Colonic mucosa (tissue), 4 donors: ENCODE measurements around the gene MED10. TPM values are rescaled to one million over a fixed set of nuclear protein-coding genes. Genes with fewer than 3 reads are reported as not detected.

ENCODE experiments used
- DNase-seq: peaks from one replicate; pipeline ENCODE4 v3.0.0-alpha.2; 2020
- H3K27ac ChIP-seq: fragments of 200-600 bp; one replicate; pipeline ENCODE4 v1.8.0; 2021
- H3K27me3 ChIP-seq: fragments of 200-600 bp; one replicate; pipeline ENCODE4 v1.8.0; 2021
- H3K36me3 ChIP-seq: fragments of 200-600 bp; one replicate; pipeline ENCODE4 v1.8.0; 2021
- H3K4me1 ChIP-seq: fragments of 200-600 bp; one replicate; pipeline ENCODE4 v1.8.0; 2021; ENCODE audit warnings: mild to moderate bottlenecking
- H3K4me3 ChIP-seq: fragments of 200-600 bp; one replicate; pipeline ENCODE4 v1.8.0; 2021
- H3K9ac ChIP-seq, 2 donors: one replicate each; pipeline ENCODE4 v1.7.0; 2013; ENCODE audit warnings: control low read depth in 2 of 2, low read depth in 2 of 2, low read length in 2 of 2
- H3K9me3 ChIP-seq: fragments of 200-600 bp; one replicate; pipeline ENCODE4 v1.8.0; 2021
- intact Hi-C: fragments of 100-400 bp; cut with DNase I; formaldehyde crosslinking; loops from one replicate; pipeline ENCODE4 v1.14.1; 2022
- total RNA-seq, 2 donors: library from RNA; stranded (reverse); fragmentation: NEBNext Ultra II Directional in 1 of 2; extraction: Animal tissue kit (Norgen Biotek cat#: 25700) in 1 of 2; gene quantifications; one replicate each; pipeline ENCODE4 v1.2.1, GENCODE V29; 2021
- TF ChIP-seq, protein P1 (sequence below): fragments of 200-600 bp; IDR thresholded peaks from one replicate; pipeline ENCODE4 v1.8.0; 2022; ENCODE audit warnings: antibody characterized with exemption, mild to moderate bottlenecking
- donor health status: healthy.
- donor health status: DM: no; HTN: no; CAD: no.
- donor health status: DM: no; HTN: no; CAD: no.

The MED10 gene
- total RNA-seq, 2 donors from 2014 or later, result 25.0 to 27.3 TPM

DNA sequence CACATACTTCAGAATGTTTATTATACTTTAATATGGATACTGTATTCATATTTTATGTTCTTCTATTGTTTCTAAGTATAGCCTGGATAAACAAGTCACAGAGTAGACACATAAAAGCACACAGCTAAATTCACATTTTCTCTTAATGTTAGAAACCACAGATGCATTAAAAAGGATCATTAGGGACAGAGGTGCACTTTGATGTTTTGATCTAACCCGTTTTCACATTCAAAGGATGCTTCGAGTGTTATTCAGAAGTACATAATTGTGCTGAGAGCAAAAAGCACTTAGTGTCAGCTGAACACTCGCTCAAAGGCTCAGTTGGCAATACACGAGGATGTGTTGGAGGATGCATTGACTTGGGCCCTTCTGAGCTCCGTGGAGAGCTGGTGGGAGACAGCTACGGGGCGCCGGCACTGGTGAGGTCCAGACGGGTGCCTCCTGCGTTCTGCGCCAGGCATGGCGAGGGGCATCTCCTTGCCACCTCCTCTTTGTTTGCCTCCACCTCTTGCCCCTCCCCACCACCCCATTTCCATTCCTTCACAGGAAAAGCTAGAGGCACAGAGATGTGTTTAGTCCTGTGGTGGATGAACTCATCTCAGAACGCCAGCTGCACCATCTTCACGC is 35.5 kb downstream of the MED10 start:
- no peaks in the 10 kb centered on the region for H3K9me3 ChIP-seq
- intact Hi-C loops, result no loop called here
- no peak overlapping the region for H3K27ac ChIP-seq
- DNase-seq, result no peak
- no peaks in the 10 kb centered on the region for H3K4me1 ChIP-seq
- H3K4me3 ChIP-seq, result no peak overlapping the region
- TF ChIP-seq, protein P1, sequence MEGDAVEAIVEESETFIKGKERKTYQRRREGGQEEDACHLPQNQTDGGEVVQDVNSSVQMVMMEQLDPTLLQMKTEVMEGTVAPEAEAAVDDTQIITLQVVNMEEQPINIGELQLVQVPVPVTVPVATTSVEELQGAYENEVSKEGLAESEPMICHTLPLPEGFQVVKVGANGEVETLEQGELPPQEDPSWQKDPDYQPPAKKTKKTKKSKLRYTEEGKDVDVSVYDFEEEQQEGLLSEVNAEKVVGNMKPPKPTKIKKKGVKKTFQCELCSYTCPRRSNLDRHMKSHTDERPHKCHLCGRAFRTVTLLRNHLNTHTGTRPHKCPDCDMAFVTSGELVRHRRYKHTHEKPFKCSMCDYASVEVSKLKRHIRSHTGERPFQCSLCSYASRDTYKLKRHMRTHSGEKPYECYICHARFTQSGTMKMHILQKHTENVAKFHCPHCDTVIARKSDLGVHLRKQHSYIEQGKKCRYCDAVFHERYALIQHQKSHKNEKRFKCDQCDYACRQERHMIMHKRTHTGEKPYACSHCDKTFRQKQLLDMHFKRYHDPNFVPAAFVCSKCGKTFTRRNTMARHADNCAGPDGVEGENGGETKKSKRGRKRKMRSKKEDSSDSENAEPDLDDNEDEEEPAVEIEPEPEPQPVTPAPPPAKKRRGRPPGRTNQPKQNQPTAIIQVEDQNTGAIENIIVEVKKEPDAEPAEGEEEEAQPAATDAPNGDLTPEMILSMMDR, result no peak
- no peak overlapping the region for H3K9ac ChIP-seq
- no peaks in the 10 kb centered on the region for H3K36me3 ChIP-seq
- no peaks in the 10 kb centered on the region for H3K27me3 ChIP-seq

DNA sequence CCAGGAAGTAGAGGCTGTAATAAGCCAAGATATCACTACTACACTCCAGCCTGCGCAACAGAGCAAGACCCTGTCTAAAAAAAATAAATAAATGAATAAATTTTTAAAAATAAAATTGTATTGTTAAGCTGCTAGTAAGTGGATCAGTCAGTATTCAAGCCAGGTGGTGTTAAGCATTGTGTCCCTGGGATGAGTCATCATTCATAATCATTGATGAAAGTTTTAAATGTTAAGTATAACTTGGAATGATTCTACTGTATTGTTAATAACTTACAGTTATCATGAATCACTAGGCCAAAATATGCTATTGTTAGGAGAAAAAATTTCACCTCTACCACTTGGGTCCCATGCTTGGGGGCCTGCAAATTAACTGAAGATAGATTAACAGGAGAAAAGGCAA is 38.2 kb downstream of the MED10 start:
- no peaks in the 10 kb centered on the region for H3K4me1 ChIP-seq
- no peak overlapping the region for H3K9ac ChIP-seq
- no peak for DNase-seq
- TF ChIP-seq, protein P1, result no peak
- no peaks in the 10 kb centered on the region for H3K9me3 ChIP-seq
- H3K27me3 ChIP-seq, result no peaks in the 10 kb centered on the region
- H3K36me3 ChIP-seq, result no peaks in the 10 kb centered on the region
- H3K27ac ChIP-seq, result no peak overlapping the region
- intact Hi-C loops, result no loop called here
- no peak overlapping the region for H3K4me3 ChIP-seq

DNA sequence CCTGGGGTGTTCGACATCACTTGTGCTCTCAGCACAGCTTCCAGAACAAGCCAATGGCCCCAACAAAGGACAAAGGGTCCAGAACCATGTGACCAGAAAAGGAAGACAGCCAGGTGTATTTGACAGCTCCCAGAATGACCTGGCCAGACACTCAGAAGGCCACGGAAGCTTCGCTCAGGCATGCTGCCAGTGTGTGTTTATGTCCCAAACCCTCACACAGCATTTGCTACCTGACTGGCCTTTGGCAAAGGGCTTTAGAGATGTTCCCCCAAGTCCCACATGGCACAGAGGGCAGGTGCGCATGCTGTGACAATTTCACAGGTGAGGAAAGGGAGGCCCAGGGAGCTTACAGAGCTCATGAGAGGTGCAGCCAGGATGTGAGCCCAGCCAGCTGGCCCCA is 39.5 kb downstream of the MED10 start:
- TF ChIP-seq, protein P1, result no peak
- Histone ChIP-seq H3K36me3 (no peaks in the 10 kb centered on the region), H3K4me3 (no peak overlapping the region), H3K27ac (no peak overlapping the region), H3K9me3 (no peaks in the 10 kb centered on the region), H3K27me3 (no peaks in the 10 kb centered on the region), H3K4me1 (no peaks in the 10 kb centered on the region), H3K9ac (no peak overlapping the region)
- intact Hi-C loops, result no loop called here
- no peak for DNase-seq

DNA sequence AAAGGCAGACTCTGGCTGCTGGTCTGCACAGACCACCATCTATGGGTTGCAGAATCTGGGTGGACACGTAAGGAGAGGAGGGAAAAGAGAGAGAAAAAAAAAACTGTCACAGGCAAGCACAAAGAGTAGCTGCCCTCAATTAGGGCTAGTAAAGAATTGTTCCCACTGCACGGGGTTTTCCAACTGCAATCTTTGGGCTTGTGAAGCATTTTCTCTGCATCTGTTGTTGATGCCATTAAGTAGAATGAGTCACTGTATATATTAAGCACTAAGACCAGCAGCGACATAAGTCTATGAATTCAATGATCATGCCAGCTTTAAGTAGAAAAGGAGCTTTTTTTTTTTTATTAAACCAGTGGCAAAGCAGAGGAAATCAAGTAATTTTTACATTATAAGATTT is 40.2 kb downstream of the MED10 start:
- TF ChIP-seq, protein P1, result no peak
- H3K4me3 ChIP-seq, result no peak overlapping the region
- no peak overlapping the region for H3K9ac ChIP-seq
- H3K9me3 ChIP-seq, result no peaks in the 10 kb centered on the region
- no peak overlapping the region for H3K27ac ChIP-seq
- intact Hi-C loops, result no loop called here
- no peaks in the 10 kb centered on the region for H3K36me3 ChIP-seq
- DNase-seq, result no peak
- no peaks in the 10 kb centered on the region for H3K4me1 ChIP-seq
- H3K27me3 ChIP-seq, result no peaks in the 10 kb centered on the region

DNA sequence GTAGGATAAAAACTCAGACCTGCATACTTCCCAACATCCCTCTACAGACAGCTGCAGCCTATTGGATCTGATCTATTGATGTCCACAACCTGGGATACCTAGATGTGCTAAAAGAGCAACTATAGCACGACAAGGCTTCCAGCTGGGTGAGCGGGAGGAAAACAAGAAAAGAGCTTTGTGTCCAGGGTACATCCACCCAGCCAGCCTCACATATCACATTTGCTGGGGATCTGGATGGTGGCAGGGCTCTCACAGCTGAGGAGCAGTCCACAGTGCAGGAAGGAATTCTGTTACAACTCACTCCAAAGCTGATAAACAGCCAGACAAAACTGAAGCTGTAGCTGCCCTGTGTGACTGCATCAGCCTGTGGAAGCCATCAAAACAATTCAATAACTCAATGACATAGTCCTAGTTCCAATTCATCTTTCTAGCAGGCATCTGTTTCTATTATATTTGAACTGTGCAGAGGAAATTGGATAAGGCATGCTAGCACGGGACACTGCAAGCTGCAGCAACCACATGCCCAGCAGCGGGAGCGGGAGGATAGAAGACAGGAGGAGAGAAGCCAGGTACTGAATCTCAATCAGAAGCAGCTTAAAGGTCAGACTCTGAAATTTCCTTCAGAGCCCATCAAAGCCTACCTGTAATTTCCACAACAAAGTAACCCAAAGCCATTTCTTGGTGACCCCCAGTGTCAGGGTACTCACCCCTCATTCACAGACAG is 45.0 kb downstream of the MED10 start:
- Histone ChIP-seq H3K4me1 (no peaks in the 10 kb centered on the region), H3K27me3 (no peaks in the 10 kb centered on the region), H3K36me3 (no peaks in the 10 kb centered on the region), H3K27ac (no peak overlapping the region), H3K9me3 (no peaks in the 10 kb centered on the region), H3K9ac (no peak overlapping the region), H3K4me3 (no peak overlapping the region)
- no peak for DNase-seq
- TF ChIP-seq, protein P1, result no peak
- intact Hi-C loops, result no loop called here
